Thymus (tissue), 11 donors: ENCODE data around the gene CCDC6. TPM values are rescaled to one million over a fixed set of nuclear protein-coding genes. Genes with fewer than 3 reads are reported as not detected.
A peak's percentile ranks its signal among the peaks of the same experiment; 100 is the strongest.

Experiments used
- DNase-seq, 9 donors: peaks; one replicate each; pipeline ENCODE4 v3.0.0-alpha.2; 2013; ENCODE audit warnings: low spot score in 9 of 9, low read depth in 6 of 9, missing footprints in 1 of 9
- H3K27ac ChIP-seq, 2 donors: one replicate each; pipeline ENCODE4 v1.5.1; 2013; ENCODE audit warnings: control low read depth in 1 of 2, low read depth in 1 of 2, low read length in 1 of 2, mild to moderate bottlenecking in 1 of 2, moderate library complexity in 1 of 2
- H3K27me3 ChIP-seq, 2 donors: one replicate each; pipeline ENCODE4 v1.5.1; 2013; ENCODE audit warnings: low read length in 1 of 2; ENCODE audit not compliant: control insufficient read depth in 2 of 2, insufficient read depth in 1 of 2
- H3K36me3 ChIP-seq, 2 donors: one replicate each; pipeline ENCODE4 v1.5.1; 2013; ENCODE audit warnings: low read length in 1 of 2, mild to moderate bottlenecking in 1 of 2, moderate library complexity in 1 of 2; ENCODE audit not compliant: control insufficient read depth in 2 of 2, insufficient read depth in 2 of 2
- H3K4me1 ChIP-seq, 2 donors: one replicate each; pipeline ENCODE4 v1.5.1; 2013; ENCODE audit warnings: low read length in 2 of 2; ENCODE audit not compliant: control insufficient read depth in 2 of 2, insufficient read depth in 2 of 2
- H3K4me3 ChIP-seq, 2 donors: one replicate each; pipeline ENCODE4 v1.5.1; 2013; ENCODE audit warnings: low read length in 2 of 2, control low read depth in 1 of 2, mild to moderate bottlenecking in 1 of 2
- H3K9me3 ChIP-seq, 2 donors: one replicate each; pipeline ENCODE4 v1.5.1; 2013; ENCODE audit warnings: low read length in 1 of 2, mild to moderate bottlenecking in 1 of 2; ENCODE audit not compliant: control insufficient read depth in 2 of 2, insufficient read depth in 1 of 2
- WGBS: extraction: QIAGEN DNeasy Blood & Tissue Kit; methylation state at CpG from one replicate; pipeline ENCODE4 v1.1.7; 2013; 5-methylcytosine and 5-hydroxymethylcytosine counted together
- polyA plus RNA-seq: library from polyadenylated mRNA; stranded (reverse); fragments of 200-250 nt; gene quantifications from one replicate; pipeline ENCODE4 v1.2.3, GENCODE V29; 2013
- total RNA-seq: library from RNA; stranded (reverse); fragments of 120-200 nt; gene quantifications from one replicate; pipeline ENCODE4 v1.2.4, GENCODE V29; 2013
- donor health status: healthy.

Gene CCDC6
- total and polyA plus RNA-seq, 2 donors: 9.3 to 19.9 TPM

DNA sequence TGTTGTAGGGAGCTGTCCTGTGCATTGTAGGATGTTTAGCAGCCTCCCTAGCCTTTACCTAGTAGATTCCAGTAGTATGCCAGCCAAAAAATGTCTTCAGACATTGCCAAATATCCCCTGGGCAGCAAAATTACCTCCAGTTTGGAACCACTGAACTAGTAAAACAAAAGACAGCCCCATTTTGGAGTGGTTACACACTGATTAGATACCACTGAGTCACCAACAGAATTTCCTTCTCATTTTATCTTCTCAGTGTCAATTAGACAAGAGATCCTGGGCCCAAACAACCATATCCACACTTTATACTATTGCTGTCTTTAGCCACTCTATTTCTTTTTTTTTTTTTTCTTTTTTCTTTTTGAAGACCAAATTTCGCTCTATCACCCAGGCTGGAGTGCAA lies 3.5 kb upstream of the CCDC6 start:
- no peak overlapping the region for H3K4me3 ChIP-seq
- no peaks in the 10 kb centered on the region for H3K36me3 ChIP-seq
- no peaks in the 10 kb centered on the region for H3K9me3 ChIP-seq
- H3K27ac ChIP-seq: no peak overlapping the region
- no peak for DNase-seq
- H3K27me3 ChIP-seq: no peaks in the 10 kb centered on the region
- 61% methylated on average over 1 of the region's 1 CpG for WGBS
- H3K4me1 ChIP-seq: peaks cover 9 to 13% of the 10 kb centered on the region in 2 donors

DNA sequence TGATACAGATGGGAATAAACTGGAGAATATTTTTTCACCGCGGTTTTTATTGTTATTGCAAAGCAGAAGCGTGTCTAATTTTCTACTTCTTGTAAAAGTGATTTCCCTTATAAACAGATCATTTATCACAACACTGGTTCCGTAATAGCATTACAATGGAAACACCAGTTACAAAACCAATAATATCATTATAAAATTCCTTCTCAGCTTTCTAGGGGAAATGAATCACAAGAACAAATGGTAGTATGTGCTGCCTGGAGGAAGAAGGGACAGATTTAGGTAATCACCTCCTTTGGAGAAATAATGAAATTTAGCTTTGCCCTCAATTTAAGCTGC lies 2.4 kb upstream of the CCDC6 start:
- Histone ChIP-seq H3K4me3 (peak overlapping the region in 1 of 2 donors; percentile 90), H3K4me1 (peaks cover 16 to 23% of the 10 kb centered on the region in 2 donors), H3K27ac (peak overlapping the region; percentile 91 to 97), H3K36me3 (peaks cover 0 to 3% of the 10 kb centered on the region in 2 donors), H3K9me3 (no peaks in the 10 kb centered on the region), H3K27me3 (no peaks in the 10 kb centered on the region)
- WGBS: 73% methylated on average over 4 of the region's 4 CpGs
- no peak for DNase-seq

DNA sequence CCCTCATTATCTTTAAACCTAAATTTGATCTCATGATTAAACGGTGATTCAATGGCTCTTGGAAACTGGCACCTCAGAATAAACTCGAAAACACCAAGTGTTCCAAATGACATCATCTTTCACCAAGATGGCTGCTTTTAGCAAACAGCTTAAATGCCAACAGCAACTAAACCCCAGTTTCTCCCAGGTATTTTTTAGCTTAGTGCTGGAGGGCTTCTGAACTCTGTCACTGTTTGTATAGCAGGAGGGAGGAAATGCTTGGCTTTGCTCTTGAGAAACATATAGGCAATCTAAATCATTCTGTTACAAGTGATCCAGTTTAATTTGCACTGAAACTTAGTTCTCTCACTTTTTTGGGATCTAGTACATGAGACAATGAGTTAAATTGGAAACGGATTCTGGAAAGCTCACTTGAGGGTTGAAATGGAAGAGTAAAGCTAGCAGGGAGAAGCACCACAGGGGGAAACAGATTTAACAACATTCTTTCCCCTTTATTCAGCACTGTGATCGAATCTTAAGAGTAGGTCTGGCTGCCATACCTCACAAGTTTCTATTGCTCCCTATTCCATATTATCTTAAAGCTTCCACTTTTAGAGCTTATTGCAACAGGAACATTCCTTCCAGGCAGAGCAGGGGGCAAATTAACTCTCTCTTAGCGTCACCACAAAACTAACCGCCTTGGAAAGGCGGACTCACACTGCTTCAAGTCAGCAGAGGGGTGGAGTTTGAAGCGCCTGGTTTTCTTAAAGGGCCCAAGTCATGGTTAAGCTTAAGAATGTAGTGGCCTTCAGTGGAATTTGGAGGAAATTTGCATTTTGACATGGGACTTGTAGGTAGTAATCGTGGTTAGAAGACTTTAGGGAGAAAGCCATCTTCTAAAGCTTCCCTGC lies 1.8 kb upstream of the CCDC6 start:
- H3K4me1 ChIP-seq: peaks cover 16 to 23% of the 10 kb centered on the region in 2 donors

DNA sequence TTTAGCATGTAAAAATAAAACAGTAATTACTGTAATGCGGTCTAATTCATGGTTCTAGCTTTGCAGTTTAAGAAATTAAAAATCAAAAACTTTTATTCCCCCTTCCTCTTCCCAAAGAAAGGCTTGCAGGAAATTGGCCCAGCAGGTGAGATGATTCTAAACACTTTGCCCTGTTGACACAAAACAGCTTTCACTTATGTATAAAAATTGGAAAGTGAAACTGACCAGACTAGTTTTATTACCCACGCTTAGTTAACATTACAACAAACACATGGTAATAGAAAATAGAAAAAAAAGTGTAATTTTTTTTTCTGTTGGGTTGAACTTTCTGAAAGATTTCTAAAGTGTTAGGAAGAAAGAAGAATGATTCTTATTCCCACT lies 1.2 kb upstream of the CCDC6 start:
- WGBS: 80% methylated on average over 2 of the region's 2 CpGs
- peaks cover 0 to 3% of the 10 kb centered on the region in 2 donors for H3K36me3 ChIP-seq
- DNase-seq: peak in 1 of 9 donors; percentile 21
- H3K9me3 ChIP-seq: no peaks in the 10 kb centered on the region
- H3K27ac ChIP-seq: peak overlapping the region; percentile 95 to 97
- H3K4me1 ChIP-seq: peaks cover 16 to 23% of the 10 kb centered on the region in 2 donors
- no peaks in the 10 kb centered on the region for H3K27me3 ChIP-seq
- peak overlapping the region; percentile 90 for H3K4me3 ChIP-seq

More for the DNA sequence above, 1.8 kb upstream of the CCDC6 start:
- DNase-seq: peak in 8 of 9 donors; percentile 55 to 86 (median 69)
- H3K36me3 ChIP-seq: peaks cover 0 to 3% of the 10 kb centered on the region in 2 donors
- peak overlapping the region; percentile 54 to 90 for H3K4me3 ChIP-seq
- H3K27ac ChIP-seq: peak overlapping the region; percentile 91 to 97
- no peaks in the 10 kb centered on the region for H3K9me3 ChIP-seq
- H3K27me3 ChIP-seq: no peaks in the 10 kb centered on the region
- WGBS: 8% methylated on average over 9 of the region's 9 CpGs

DNA sequence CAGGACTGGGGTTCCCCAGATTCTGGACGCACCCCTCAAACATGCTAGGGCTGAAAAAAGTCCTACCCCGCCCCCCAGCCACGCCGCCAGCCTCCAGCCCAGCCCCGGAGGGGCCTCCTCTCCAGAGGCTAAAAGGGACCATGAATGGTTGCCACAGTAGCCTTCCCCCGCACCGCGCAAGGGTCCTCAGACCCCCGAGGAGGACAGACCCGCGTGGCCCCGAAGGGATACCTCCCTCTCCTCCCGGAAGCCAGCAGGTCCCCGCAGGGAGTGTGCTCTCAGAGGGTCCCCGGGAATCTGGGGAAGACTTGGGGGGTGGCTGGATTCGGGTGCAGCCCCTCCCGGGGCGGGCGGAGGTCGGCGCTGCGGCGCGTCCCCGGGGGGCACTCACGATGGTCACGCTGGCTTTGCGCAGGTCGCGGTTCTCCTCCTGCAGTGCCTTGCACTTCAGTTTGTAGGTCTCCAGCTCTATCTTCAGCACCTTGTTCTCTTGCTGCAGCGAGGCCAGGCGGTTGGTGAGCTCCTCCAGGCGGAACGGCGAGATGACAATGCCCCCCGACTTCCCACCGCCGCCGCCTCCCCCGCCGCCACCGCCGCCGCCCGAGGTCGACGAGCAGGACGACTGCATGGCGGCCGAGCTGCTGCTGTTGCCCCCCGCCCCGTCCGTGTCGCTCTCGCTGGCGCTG lies 482 bp downstream of the CCDC6 start:
- Histone ChIP-seq H3K36me3 (peaks cover 0 to 3% of the 10 kb centered on the region in 2 donors), H3K4me1 (peaks cover 18 to 23% of the 10 kb centered on the region in 2 donors), H3K4me3 (peak overlapping the region; percentile 90), H3K27me3 (no peaks in the 10 kb centered on the region), H3K27ac (peak overlapping the region; percentile 95 to 97), H3K9me3 (no peaks in the 10 kb centered on the region)
- WGBS: under 1% methylated on average over 56 of the region's 56 CpGs
- peak in 1 of 9 donors; percentile 21 for DNase-seq

DNA sequence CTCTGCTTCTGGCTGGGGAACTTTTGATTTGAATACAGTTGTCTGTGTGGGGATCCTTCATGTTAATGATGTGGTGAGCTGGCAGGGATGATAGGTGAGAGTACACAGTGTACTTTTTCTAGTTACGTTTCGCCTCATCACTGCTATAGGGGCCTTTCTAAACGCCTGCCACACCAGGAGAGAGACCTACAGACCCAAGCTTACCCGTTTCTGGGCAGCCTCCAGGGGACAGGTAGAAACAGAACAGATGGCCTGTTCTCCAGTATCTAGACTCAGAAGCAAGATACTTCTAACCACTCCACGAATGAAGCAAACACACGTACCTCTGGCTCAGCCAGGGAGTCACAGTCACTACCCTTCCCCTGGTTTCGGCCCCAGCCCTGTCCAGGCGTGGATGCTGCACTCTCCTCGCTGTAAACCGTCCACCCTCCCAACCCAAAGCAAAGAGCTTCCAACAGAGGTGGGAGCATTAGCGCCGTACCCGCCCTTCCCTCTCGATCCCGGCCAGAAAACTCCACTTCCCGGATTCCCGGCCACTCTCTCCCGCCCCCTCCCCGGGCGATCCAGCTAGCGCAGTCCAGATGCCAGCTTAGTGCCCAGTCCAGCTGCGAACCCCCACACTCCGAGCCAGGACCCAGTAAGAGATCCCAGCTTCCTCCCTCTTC lies 1.2 kb downstream of the CCDC6 start:
- H3K27ac ChIP-seq: peak overlapping the region; percentile 95 to 97
- H3K4me1 ChIP-seq: peaks cover 25 to 29% of the 10 kb centered on the region in 2 donors
- H3K9me3 ChIP-seq: no peaks in the 10 kb centered on the region
- peak overlapping the region; percentile 90 for H3K4me3 ChIP-seq
- H3K36me3 ChIP-seq: peaks cover 0 to 3% of the 10 kb centered on the region in 2 donors
- peak in 2 of 9 donors; percentile 18 to 48 for DNase-seq
- 2% methylated on average over 23 of the region's 23 CpGs for WGBS
- no peaks in the 10 kb centered on the region for H3K27me3 ChIP-seq

DNA sequence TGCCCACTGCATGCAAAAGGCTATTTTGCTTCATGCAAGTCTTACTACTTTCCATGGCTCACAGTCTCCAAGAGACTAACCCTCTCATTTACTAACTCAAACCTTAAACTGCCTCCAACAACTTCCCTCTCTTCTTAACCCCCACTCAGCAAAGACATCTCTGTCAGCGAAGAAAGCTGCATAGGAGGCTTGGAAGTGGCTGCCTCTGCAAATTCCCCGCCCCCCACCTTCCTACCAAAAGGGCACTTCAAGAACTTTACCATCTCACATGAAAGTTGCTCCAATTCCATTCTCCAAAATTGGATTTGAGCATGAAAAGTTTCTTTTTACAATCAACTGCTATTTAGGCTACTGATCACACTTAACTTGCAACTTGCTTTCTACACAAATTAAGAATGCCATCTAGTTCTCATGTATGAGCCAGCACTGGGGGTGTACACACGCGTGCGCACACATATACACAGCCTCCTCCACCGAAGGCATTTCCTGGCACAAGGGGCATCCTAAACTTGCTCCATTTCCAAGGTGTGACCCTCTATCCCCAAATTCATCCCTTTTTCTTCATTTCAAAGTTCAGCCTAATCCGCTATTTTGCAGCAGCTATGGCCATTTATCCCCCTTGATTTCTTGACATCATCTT lies 1.8 kb downstream of the CCDC6 start:
- Histone ChIP-seq H3K27me3 (no peaks in the 10 kb centered on the region), H3K4me1 (peaks cover 28 to 36% of the 10 kb centered on the region in 2 donors), H3K27ac (peak overlapping the region; percentile 3 to 97), H3K9me3 (no peaks in the 10 kb centered on the region), H3K36me3 (peaks cover 0 to 3% of the 10 kb centered on the region in 2 donors), H3K4me3 (peak overlapping the region; percentile 90)
- DNase-seq: no peak
- 75% methylated on average over 7 of the region's 7 CpGs for WGBS

DNA sequence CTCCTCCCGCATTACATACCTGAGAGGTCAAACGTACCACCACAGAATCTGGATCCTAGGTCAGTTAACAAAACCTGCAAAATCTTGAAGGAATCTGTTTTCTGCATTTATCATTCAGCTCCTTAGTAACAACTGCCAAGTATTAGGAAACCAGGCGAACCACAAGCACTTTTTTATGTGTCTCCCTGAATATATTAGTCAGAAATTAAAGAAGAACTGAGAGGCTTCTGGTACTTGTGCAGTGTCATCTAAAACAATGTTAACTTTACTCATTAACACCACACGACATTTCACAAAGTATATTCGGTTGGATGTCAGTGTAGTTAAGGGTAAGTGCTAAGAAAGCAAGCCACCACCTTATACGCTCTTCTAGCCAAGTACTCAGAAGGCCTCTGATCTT lies 2.5 kb downstream of the CCDC6 start:
- Histone ChIP-seq H3K36me3 (peaks cover 0 to 3% of the 10 kb centered on the region in 2 donors), H3K9me3 (no peaks in the 10 kb centered on the region), H3K27ac (no peak overlapping the region), H3K27me3 (no peaks in the 10 kb centered on the region), H3K4me3 (no peak overlapping the region), H3K4me1 (peaks cover 28 to 36% of the 10 kb centered on the region in 2 donors)
- WGBS: 83% methylated on average over 6 of the region's 6 CpGs
- no peak for DNase-seq
